ENCODE data around the gene TMCC1.

DNA sequence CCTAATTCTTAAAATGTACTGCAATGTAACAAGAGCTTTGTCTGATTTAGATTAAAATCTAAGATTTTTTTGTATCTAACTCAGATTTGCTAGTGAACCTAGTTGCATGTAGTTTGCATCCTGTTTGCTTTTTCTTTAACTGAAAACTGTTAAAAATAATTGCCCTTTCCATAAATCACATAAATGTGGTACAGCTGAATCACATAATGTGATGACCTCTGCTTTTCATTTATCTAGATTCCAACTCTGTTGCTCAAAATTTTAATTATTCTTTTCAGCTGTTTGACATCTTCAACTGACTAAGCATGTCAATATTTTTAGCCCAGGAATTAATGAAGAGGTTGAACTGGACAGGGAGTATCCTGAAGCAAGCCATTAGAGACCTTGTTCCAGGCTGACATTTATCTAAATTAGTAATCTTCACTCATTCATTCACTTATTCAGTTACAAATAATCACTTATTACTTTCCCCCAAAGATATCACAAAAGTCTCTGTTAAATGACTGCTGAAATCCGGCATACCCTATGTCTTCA, 185.1 kb downstream of the TMCC1 start:
- no peak for TF ChIP-seq POLR2A (IDR thresholded peaks at IDR 0.05)
- TF ChIP-seq, protein P1, sequence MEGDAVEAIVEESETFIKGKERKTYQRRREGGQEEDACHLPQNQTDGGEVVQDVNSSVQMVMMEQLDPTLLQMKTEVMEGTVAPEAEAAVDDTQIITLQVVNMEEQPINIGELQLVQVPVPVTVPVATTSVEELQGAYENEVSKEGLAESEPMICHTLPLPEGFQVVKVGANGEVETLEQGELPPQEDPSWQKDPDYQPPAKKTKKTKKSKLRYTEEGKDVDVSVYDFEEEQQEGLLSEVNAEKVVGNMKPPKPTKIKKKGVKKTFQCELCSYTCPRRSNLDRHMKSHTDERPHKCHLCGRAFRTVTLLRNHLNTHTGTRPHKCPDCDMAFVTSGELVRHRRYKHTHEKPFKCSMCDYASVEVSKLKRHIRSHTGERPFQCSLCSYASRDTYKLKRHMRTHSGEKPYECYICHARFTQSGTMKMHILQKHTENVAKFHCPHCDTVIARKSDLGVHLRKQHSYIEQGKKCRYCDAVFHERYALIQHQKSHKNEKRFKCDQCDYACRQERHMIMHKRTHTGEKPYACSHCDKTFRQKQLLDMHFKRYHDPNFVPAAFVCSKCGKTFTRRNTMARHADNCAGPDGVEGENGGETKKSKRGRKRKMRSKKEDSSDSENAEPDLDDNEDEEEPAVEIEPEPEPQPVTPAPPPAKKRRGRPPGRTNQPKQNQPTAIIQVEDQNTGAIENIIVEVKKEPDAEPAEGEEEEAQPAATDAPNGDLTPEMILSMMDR (IDR thresholded peaks at IDR 0.05) = no peak

Data from right lobe of liver (tissue), 4 donors.